ENCODE results near the gene NAA38.
A peak's percentile ranks its signal among the peaks of the same experiment; 100 is the strongest.

The NAA38 gene
- total RNA-seq: 14.0 to 22.1 reads per million in 2 donors

- DNase-seq: peak; percentile 87
Measured at GRCh38 chr17:7856811-7857712, at the start of gene NAA38. Gene NAA38, minus strand, starts transcription at chr17:7857559. Its CDS starts 96 bp downstream, at chr17:7857463.

GRCh38 chr17:7903154-7904103, 46.1 kb upstream of the NAA38 start:
- no peak for DNase-seq

- DNase-seq: no peak
Measured at GRCh38 chr17:7897773-7898172, 40.4 kb upstream of the NAA38 start.

- no peak for DNase-seq
Measured at GRCh38 chr17:7897090-7897489, 39.7 kb upstream of the NAA38 start.

- no peak for DNase-seq
Measured at GRCh38 chr17:7894866-7895265, 37.5 kb upstream of the NAA38 start.

GRCh38 chr17:7894226-7894625, 36.9 kb upstream of the NAA38 start:
- DNase-seq: no peak

GRCh38 chr17:7893187-7893880, 36.0 kb upstream of the NAA38 start:
- DNase-seq: no peak

GRCh38 chr17:7889166-7889955, 32.0 kb upstream of the NAA38 start:
- DNase-seq: peak; percentile 21

GRCh38 chr17:7888184-7888920, 31.0 kb upstream of the NAA38 start, which contains the start of gene CHD3:
Gene CHD3, plus strand, starts transcription at chr17:7888789. Its CDS starts 212 bp downstream, at chr17:7889001.
- DNase-seq: peak; percentile 13

GRCh38 chr17:7887482-7888183, 30.3 kb upstream of the NAA38 start:
- DNase-seq: peak; percentile 72

GRCh38 chr17:7887038-7887481, 29.7 kb upstream of the NAA38 start:
- DNase-seq: no peak

- DNase-seq: peak; percentile 64
Measured at GRCh38 chr17:7886227-7887037, 29.1 kb upstream of the NAA38 start.

- DNase-seq: peak; percentile 26
Measured at GRCh38 chr17:7885367-7886226, 28.2 kb upstream of the NAA38 start.

GRCh38 chr17:7884581-7885366, 27.4 kb upstream of the NAA38 start:
- DNase-seq: peak; percentile 41

- no peak for DNase-seq
Measured at GRCh38 chr17:7883781-7884386, 26.5 kb upstream of the NAA38 start.

- no peak for DNase-seq
Measured at GRCh38 chr17:7882629-7883028, 25.3 kb upstream of the NAA38 start.

- no peak for DNase-seq
Measured at GRCh38 chr17:7882068-7882467, 24.7 kb upstream of the NAA38 start.

Measured in T-helper 9 cell (primary cell).